GM23338 (cell line): ENCODE measurements around the gene FAXDC2. TPM values are rescaled to one million over a fixed set of nuclear protein-coding genes. Genes with fewer than 3 reads are reported as not detected.

Experiments used
- ATAC-seq: fragments of 200-7000 bp; cut with Tn5 transposase; 3 replicates; pipeline ENCODE4 v1.9.1; 2020
- DNase-seq: peaks from one replicate; pipeline ENCODE4 v3.0.0-alpha.2; 2015; ENCODE audit warnings: low spot score
- H2AFZ ChIP-seq: fragments of 200-600 bp; sonication (generic); 2 replicates; pipeline ENCODE4 v1.8.0; 2016; ENCODE audit warnings: antibody characterized with exemption, mild to moderate bottlenecking, moderate library complexity
- H3F3A ChIP-seq: fragments of 200-600 bp; sonication (generic); replicated peaks from 2 replicates; pipeline ENCODE4 v1.8.0; 2017; ENCODE audit warnings: antibody characterized with exemption, mixed run types, low read depth
- H3K27ac ChIP-seq: fragments of 200-600 bp; sonication (generic); 2 replicates; pipeline ENCODE4 v1.6.1; 2016; ENCODE audit warnings: low read depth
- H3K27me3 ChIP-seq: fragments of 200-600 bp; sonication (generic); 2 replicates; pipeline ENCODE4 v1.8.0; 2016; ENCODE audit warnings: mild to moderate bottlenecking, mixed run types, moderate library complexity; ENCODE audit not compliant: insufficient read depth
- H3K36me3 ChIP-seq: fragments of 200-600 bp; sonication (generic); 2 replicates; pipeline ENCODE4 v1.8.0; 2016; ENCODE audit warnings: mild to moderate bottlenecking; ENCODE audit not compliant: insufficient read depth
- H3K4me1 ChIP-seq: fragments of 200-600 bp; sonication (generic); 2 replicates; pipeline ENCODE4 v1.8.0; 2016; ENCODE audit warnings: mild to moderate bottlenecking, moderate library complexity; ENCODE audit not compliant: insufficient read depth
- H3K4me2 ChIP-seq: fragments of 200-600 bp; sonication (generic); 2 replicates; pipeline ENCODE4 v1.7.1; 2017; ENCODE audit warnings: mixed run types
- H3K4me3 ChIP-seq: fragments of 200-600 bp; sonication (generic); 2 replicates; pipeline ENCODE4 v1.6.1; 2016; ENCODE audit warnings: mixed run types
- H3K79me2 ChIP-seq: fragments of 200-600 bp; sonication (generic); replicated peaks from 2 replicates; pipeline ENCODE4 v1.8.0; 2017; ENCODE audit warnings: mild to moderate bottlenecking; ENCODE audit not compliant: insufficient read depth
- H3K9me2 ChIP-seq: fragments of 200-600 bp; sonication (generic); 2 replicates; pipeline ENCODE4 v1.8.0; 2017; ENCODE audit not compliant: insufficient read depth
- H4K20me1 ChIP-seq: fragments of 200-600 bp; sonication (generic); replicated peaks from 2 replicates; pipeline ENCODE4 v1.8.0; 2017; ENCODE audit warnings: mild to moderate bottlenecking; ENCODE audit not compliant: insufficient read depth
- H3K27ac Mint-ChIP-seq: 2 replicates; pipeline ENCODE4 v1.8.0; 2020; ENCODE audit warnings: inconsistent platforms, mild to moderate bottlenecking, moderate library complexity, mixed read lengths
- H3K27me3 Mint-ChIP-seq: 3 replicates; pipeline ENCODE4 v1.8.0; 2022; ENCODE audit warnings: low read depth, mild to moderate bottlenecking, moderate library complexity, mixed read lengths, inconsistent platforms; ENCODE audit not compliant: insufficient read depth, poor library complexity
- H3K36me3 Mint-ChIP-seq: 3 replicates; pipeline ENCODE4 v1.8.0; 2021; ENCODE audit warnings: low read depth, mild to moderate bottlenecking, inconsistent platforms, moderate library complexity, mixed read lengths
- H3K4me1 Mint-ChIP-seq: 3 replicates; pipeline ENCODE4 v1.8.0; 2020; ENCODE audit warnings: mild to moderate bottlenecking, inconsistent platforms, mixed read lengths
- H3K4me3 Mint-ChIP-seq: 3 replicates; pipeline ENCODE4 v1.8.0; 2021; ENCODE audit warnings: moderate library complexity, mild to moderate bottlenecking, inconsistent platforms, mixed read lengths
- H3K9me3 Mint-ChIP-seq: 3 replicates; pipeline ENCODE4 v1.8.0; 2020; ENCODE audit warnings: moderate library complexity, mild to moderate bottlenecking, inconsistent platforms, mixed read lengths
- CREB1 ChIP-seq: fragments of 250-450 bp; sonication (Bioruptor Pico); IDR thresholded peaks from 2 replicates; pipeline ENCODE4 v1.5.0; 2020; ENCODE audit warnings: low read depth, mild to moderate bottlenecking, moderate library complexity
- EZH2 ChIP-seq: fragments of 200-600 bp; sonication (generic); IDR thresholded peaks from one replicate; pipeline ENCODE4 v1.8.0; 2017; ENCODE audit warnings: antibody characterized with exemption, mild to moderate bottlenecking, low read depth; ENCODE audit not compliant: unreplicated experiment
- NANOG ChIP-seq: IDR thresholded peaks from 2 replicates; pipeline ENCODE4 v1.6.1; 2016; ENCODE audit warnings: antibody characterized with exemption, borderline replicate concordance
- POLR2AphosphoS5 ChIP-seq: IDR thresholded peaks from 2 replicates; pipeline ENCODE4 v1.6.1; 2016; ENCODE audit warnings: antibody characterized with exemption, low read depth
- STAT1 ChIP-seq: IDR thresholded peaks from one replicate; pipeline ENCODE4 v1.6.1; 2016; ENCODE audit warnings: antibody characterized with exemption; ENCODE audit not compliant: unreplicated experiment
- ZNF114 ChIP-seq: fragments of 250-450 bp; sonication (Bioruptor Pico); IDR thresholded peaks from 2 replicates; pipeline ENCODE4 v1.5.0; 2020; ENCODE audit warnings: mild to moderate bottlenecking, moderate library complexity
- polyA plus RNA-seq: library from polyadenylated mRNA; unstranded; fragments of >200 nt; fragmentation: Nextera tagmentation; extraction: Ambion mirVana; gene quantifications from 2 replicates; pipeline ENCODE4 v1.2.1, GENCODE V29; 2016
- total RNA-seq: library from RNA; depleted of rRNA; stranded (reverse); fragments of >200 nt; shearing (Covaris generic); gene quantifications from 2 replicates; pipeline ENCODE4 v1.2.3, GENCODE V29; 2014
- TF ChIP-seq, protein P1 (sequence below), 2 experiments: fragments of 200-600 bp in 1 of 2; sonication (generic) in 1 of 2; conservative IDR thresholded peaks; 2 replicates each; pipeline versions ENCODE4 v1.5.1 to v1.6.1; 2016 to 2017; ENCODE audit warnings: antibody characterized with exemption in 2 of 2, low read depth in 2 of 2, mild to moderate bottlenecking in 2 of 2, moderate library complexity in 1 of 2
- TF ChIP-seq, protein P2 (sequence below): IDR thresholded peaks from one replicate; pipeline ENCODE4 v1.6.1; 2018; ENCODE audit warnings: antibody characterized with exemption; ENCODE audit not compliant: unreplicated experiment
- TF ChIP-seq, protein P3 (sequence below): IDR thresholded peaks from 2 replicates; pipeline ENCODE4 v1.6.1; 2016; ENCODE audit warnings: antibody characterized with exemption
- TF ChIP-seq, protein P4 (sequence below): fragments of 250-450 bp; sonication (Bioruptor Pico); IDR thresholded peaks from 2 replicates; pipeline ENCODE4 v1.5.0; 2020; ENCODE audit warnings: mild to moderate bottlenecking, moderate library complexity

The FAXDC2 gene
- total and polyA plus RNA-seq, 2 experiments from 2014 or later: 4.0 to 4.6 TPM

DNA sequence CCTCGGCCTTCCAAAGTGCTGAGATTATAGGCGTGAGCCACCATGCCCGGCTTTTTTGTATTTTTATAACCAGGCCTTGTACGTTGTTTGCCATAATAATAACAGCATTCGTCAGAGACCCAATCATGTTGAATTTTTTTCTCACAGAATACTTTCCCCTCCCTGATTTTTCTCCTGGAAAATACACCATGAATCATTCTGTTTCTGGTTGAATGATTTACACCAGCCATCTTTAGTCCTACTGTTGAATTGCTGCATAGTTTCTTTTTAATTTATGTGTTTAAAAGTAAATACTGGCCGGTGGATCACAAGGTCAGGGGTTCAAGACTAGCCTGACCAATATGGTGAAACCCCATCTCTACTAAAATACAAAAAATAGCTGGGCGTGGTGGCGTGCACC, 11.5 kb upstream of the FAXDC2 start (continued):
- TF ChIP-seq, protein P1, sequence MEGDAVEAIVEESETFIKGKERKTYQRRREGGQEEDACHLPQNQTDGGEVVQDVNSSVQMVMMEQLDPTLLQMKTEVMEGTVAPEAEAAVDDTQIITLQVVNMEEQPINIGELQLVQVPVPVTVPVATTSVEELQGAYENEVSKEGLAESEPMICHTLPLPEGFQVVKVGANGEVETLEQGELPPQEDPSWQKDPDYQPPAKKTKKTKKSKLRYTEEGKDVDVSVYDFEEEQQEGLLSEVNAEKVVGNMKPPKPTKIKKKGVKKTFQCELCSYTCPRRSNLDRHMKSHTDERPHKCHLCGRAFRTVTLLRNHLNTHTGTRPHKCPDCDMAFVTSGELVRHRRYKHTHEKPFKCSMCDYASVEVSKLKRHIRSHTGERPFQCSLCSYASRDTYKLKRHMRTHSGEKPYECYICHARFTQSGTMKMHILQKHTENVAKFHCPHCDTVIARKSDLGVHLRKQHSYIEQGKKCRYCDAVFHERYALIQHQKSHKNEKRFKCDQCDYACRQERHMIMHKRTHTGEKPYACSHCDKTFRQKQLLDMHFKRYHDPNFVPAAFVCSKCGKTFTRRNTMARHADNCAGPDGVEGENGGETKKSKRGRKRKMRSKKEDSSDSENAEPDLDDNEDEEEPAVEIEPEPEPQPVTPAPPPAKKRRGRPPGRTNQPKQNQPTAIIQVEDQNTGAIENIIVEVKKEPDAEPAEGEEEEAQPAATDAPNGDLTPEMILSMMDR (conservative IDR thresholded peaks at IDR 0.05; ENCODE audit: low read depth in 2 of 2): no peak
- TF ChIP-seq STAT1: no peak

GRCh38 chr5:154860765-154861164, 10.4 kb upstream of the FAXDC2 start:
- Mint-ChIP-seq H3K4me1 (peaks cover 26% of the 10 kb centered on the region), H3K27ac (no peak overlapping the region), H3K9me3 (no peaks in the 10 kb centered on the region), H3K27me3 (peaks cover 16% of the 10 kb centered on the region), H3K36me3 (peaks cover 33% of the 10 kb centered on the region), H3K4me3 (peak overlapping the region; percentile 91; the same call in 2 of the 3 replicates)
- Histone ChIP-seq H3K79me2 (peaks cover 68% of the 10 kb centered on the region), H3K27me3 (no peaks in the 10 kb centered on the region), H3K27ac (0 out of 2 replicates have a peak overlapping the region, but pooled peaks have one; percentile 2), H3F3A (peaks cover 15% of the 10 kb centered on the region; the same call in 1 of the 2 replicates), H3K4me3 (peak overlapping the region; percentile 93; the same call in 1 of the 2 replicates), H2AFZ (no peak overlapping the region), H3K4me2 (peak overlapping the region; percentile 93), H4K20me1 (peaks cover 22% of the 10 kb centered on the region), H3K9me2 (no peaks in the 10 kb centered on the region), H3K4me1 (peaks cover 24% of the 10 kb centered on the region), H3K36me3 (peaks cover 16% of the 10 kb centered on the region)
- ATAC-seq (no peak), DNase-seq (no peak)
- TF ChIP-seq NANOG: no peak
- no peak for TF ChIP-seq CREB1 (CRISPR knock-in tag)
- TF ChIP-seq STAT1: no peak
- no peak for TF ChIP-seq EZH2
- TF ChIP-seq, protein P2, sequence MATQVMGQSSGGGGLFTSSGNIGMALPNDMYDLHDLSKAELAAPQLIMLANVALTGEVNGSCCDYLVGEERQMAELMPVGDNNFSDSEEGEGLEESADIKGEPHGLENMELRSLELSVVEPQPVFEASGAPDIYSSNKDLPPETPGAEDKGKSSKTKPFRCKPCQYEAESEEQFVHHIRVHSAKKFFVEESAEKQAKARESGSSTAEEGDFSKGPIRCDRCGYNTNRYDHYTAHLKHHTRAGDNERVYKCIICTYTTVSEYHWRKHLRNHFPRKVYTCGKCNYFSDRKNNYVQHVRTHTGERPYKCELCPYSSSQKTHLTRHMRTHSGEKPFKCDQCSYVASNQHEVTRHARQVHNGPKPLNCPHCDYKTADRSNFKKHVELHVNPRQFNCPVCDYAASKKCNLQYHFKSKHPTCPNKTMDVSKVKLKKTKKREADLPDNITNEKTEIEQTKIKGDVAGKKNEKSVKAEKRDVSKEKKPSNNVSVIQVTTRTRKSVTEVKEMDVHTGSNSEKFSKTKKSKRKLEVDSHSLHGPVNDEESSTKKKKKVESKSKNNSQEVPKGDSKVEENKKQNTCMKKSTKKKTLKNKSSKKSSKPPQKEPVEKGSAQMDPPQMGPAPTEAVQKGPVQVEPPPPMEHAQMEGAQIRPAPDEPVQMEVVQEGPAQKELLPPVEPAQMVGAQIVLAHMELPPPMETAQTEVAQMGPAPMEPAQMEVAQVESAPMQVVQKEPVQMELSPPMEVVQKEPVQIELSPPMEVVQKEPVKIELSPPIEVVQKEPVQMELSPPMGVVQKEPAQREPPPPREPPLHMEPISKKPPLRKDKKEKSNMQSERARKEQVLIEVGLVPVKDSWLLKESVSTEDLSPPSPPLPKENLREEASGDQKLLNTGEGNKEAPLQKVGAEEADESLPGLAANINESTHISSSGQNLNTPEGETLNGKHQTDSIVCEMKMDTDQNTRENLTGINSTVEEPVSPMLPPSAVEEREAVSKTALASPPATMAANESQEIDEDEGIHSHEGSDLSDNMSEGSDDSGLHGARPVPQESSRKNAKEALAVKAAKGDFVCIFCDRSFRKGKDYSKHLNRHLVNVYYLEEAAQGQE: no peak
- no peak for TF ChIP-seq POLR2AphosphoS5
- TF ChIP-seq, protein P1 (conservative IDR thresholded peaks at IDR 0.05; ENCODE audit: low read depth in 2 of 2): no peak
- TF ChIP-seq, protein P3, sequence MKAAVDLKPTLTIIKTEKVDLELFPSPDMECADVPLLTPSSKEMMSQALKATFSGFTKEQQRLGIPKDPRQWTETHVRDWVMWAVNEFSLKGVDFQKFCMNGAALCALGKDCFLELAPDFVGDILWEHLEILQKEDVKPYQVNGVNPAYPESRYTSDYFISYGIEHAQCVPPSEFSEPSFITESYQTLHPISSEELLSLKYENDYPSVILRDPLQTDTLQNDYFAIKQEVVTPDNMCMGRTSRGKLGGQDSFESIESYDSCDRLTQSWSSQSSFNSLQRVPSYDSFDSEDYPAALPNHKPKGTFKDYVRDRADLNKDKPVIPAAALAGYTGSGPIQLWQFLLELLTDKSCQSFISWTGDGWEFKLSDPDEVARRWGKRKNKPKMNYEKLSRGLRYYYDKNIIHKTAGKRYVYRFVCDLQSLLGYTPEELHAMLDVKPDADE: no peak
- TF ChIP-seq, protein P4, sequence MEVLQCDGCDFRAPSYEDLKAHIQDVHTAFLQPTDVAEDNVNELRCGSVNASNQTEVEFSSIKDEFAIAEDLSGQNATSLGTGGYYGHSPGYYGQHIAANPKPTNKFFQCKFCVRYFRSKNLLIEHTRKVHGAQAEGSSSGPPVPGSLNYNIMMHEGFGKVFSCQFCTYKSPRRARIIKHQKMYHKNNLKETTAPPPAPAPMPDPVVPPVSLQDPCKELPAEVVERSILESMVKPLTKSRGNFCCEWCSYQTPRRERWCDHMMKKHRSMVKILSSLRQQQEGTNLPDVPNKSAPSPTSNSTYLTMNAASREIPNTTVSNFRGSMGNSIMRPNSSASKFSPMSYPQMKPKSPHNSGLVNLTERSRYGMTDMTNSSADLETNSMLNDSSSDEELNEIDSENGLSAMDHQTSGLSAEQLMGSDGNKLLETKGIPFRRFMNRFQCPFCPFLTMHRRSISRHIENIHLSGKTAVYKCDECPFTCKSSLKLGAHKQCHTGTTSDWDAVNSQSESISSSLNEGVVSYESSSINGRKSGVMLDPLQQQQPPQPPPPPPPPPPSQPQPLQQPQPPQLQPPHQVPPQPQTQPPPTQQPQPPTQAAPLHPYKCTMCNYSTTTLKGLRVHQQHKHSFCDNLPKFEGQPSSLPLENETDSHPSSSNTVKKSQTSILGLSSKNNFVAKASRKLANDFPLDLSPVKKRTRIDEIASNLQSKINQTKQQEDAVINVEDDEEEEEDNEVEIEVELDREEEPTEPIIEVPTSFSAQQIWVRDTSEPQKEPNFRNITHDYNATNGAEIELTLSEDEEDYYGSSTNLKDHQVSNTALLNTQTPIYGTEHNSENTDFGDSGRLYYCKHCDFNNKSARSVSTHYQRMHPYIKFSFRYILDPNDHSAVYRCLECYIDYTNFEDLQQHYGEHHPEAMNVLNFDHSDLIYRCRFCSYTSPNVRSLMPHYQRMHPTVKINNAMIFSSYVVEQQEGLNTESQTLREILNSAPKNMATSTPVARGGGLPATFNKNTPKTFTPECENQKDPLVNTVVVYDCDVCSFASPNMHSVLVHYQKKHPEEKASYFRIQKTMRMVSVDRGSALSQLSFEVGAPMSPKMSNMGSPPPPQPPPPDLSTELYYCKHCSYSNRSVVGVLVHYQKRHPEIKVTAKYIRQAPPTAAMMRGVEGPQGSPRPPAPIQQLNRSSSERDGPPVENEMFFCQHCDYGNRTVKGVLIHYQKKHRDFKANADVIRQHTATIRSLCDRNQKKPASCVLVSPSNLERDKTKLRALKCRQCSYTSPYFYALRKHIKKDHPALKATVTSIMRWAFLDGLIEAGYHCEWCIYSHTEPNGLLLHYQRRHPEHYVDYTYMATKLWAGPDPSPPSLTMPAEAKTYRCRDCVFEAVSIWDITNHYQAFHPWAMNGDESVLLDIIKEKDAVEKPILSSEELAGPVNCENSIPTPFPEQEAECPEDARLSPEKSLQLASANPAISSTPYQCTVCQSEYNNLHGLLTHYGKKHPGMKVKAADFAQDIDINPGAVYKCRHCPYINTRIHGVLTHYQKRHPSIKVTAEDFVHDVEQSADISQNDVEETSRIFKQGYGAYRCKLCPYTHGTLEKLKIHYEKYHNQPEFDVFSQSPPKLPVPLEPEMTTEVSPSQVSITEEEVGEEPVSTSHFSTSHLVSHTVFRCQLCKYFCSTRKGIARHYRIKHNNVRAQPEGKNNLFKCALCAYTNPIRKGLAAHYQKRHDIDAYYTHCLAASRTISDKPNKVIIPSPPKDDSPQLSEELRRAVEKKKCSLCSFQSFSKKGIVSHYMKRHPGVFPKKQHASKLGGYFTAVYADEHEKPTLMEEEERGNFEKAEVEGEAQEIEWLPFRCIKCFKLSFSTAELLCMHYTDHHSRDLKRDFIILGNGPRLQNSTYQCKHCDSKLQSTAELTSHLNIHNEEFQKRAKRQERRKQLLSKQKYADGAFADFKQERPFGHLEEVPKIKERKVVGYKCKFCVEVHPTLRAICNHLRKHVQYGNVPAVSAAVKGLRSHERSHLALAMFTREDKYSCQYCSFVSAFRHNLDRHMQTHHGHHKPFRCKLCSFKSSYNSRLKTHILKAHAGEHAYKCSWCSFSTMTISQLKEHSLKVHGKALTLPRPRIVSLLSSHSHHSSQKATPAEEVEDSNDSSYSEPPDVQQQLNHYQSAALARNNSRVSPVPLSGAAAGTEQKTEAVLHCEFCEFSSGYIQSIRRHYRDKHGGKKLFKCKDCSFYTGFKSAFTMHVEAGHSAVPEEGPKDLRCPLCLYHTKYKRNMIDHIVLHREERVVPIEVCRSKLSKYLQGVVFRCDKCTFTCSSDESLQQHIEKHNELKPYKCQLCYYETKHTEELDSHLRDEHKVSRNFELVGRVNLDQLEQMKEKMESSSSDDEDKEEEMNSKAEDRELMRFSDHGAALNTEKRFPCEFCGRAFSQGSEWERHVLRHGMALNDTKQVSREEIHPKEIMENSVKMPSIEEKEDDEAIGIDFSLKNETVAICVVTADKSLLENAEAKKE: no peak
- TF ChIP-seq ZNF114 (CRISPR knock-in tag): no peak
